Esophagus muscularis mucosa (tissue), 4 donors: Measurements from ENCODE around the gene ID2. TPM values are rescaled to one million over a fixed set of nuclear protein-coding genes. Genes with fewer than 3 reads are reported as not detected.
"Not testable (repeated sequence)": the region's sequence is repeated elsewhere in the genome, so short reads cannot be mapped to it uniquely, and the experiment has no call there.

ENCODE experiments used
- DNase-seq: peaks from one replicate; pipeline ENCODE4 v3.0.0-alpha.2; 2017; ENCODE audit errors: extremely low spot score
- H3K27ac ChIP-seq, 4 donors: fragments of 200-600 bp; sonication (generic); replicated peaks in 1 of 4; 1 replicate in 3 of 4; 2 replicates in 1 of 4; pipeline ENCODE4 v1.5.1; 2016 to 2019; ENCODE audit warnings: mild to moderate bottlenecking in 1 of 4
- H3K27me3 ChIP-seq, 4 donors: fragments of 200-600 bp; sonication (generic); one replicate each; pipeline versions ENCODE4 v1.5.1 to v1.6.0; 2016 to 2019
- H3K36me3 ChIP-seq, 4 donors: fragments of 200-600 bp; sonication (generic); one replicate each; pipeline ENCODE4 v1.5.1; 2016 to 2019
- H3K4me1 ChIP-seq, 4 donors: fragments of 200-600 bp; sonication (generic); one replicate each; pipeline ENCODE4 v1.5.1; 2016 to 2019
- H3K4me3 ChIP-seq, 4 donors: fragments of 200-600 bp; sonication (generic); 1 replicate in 2 of 4; 2 replicates in 2 of 4; pipeline ENCODE4 v1.5.1; 2016 to 2019; ENCODE audit warnings: mild to moderate bottlenecking in 4 of 4, moderate library complexity in 1 of 4
- H3K9me3 ChIP-seq, 4 donors: fragments of 200-600 bp; sonication (generic); 1 replicate in 3 of 4; 2 replicates in 1 of 4; pipeline ENCODE4 v1.5.1; 2016 to 2019
- CTCF ChIP-seq, 3 experiments: fragments of 200-600 bp in 2 of 3; fragments of 450-650 bp in 1 of 3; sonication (generic) in 2 of 3; IDR thresholded peaks; one replicate each; pipeline ENCODE4 v1.5.1; 2017 to 2019; ENCODE audit warnings: antibody characterized with exemption in 3 of 3, mild to moderate bottlenecking in 2 of 3, moderate library complexity in 1 of 3
- EP300 ChIP-seq: sonication (generic); formaldehyde crosslinking; IDR thresholded peaks from one replicate; pipeline ENCODE4 v1.6.1; 2017; ENCODE audit warnings: antibody characterized with exemption
- POLR2A ChIP-seq: fragments of 450-650 bp; IDR thresholded peaks from one replicate; pipeline ENCODE4 v1.6.1; 2017; ENCODE audit warnings: antibody characterized with exemption, moderate library complexity, mild to moderate bottlenecking, low read depth
- POLR2AphosphoS5 ChIP-seq, 2 donors: sonication (generic); formaldehyde crosslinking; IDR thresholded peaks; one replicate each; pipeline ENCODE4 v1.6.1; 2017; ENCODE audit warnings: antibody characterized with exemption in 2 of 2
- WGBS: methylation state at CpG from one replicate; pipeline ENCODE4 v1.1.5; 2018; 5-methylcytosine and 5-hydroxymethylcytosine counted together
- intact Hi-C: fragments of 100-400 bp; cut with DNase I; formaldehyde crosslinking; loops from one replicate; pipeline ENCODE4 v1.15.1; 2023
- total RNA-seq, 4 donors: library from RNA; depleted of rRNA; stranded (reverse); fragments of >200 nt; gene quantifications; one replicate each; pipeline versions ENCODE4 v1.1.0 to v1.2.1, GENCODE V29; 2016

The ID2 gene
- total RNA-seq, 4 donors from 2014 or later, result 149 to 254 (median 187) TPM

- no peak for TF ChIP-seq POLR2AphosphoS5 (IDR thresholded peaks at IDR 0.05)
- no peak for TF ChIP-seq POLR2A
- WGBS, result 71% methylated on average over 3 of the region's 3 CpGs
- H3K9me3 ChIP-seq, result no peaks in the 10 kb centered on the region
- no peak overlapping the region for H3K4me3 ChIP-seq
- intact Hi-C loops, result no loop called here
- H3K36me3 ChIP-seq, result peaks cover 0 to 8% (median 2%) of the 10 kb centered on the region in 4 donors
- H3K4me1 ChIP-seq, result no peaks in the 10 kb centered on the region
- no peaks in the 10 kb centered on the region for H3K27me3 ChIP-seq
- no peak for DNase-seq
- no peak overlapping the region for H3K27ac ChIP-seq
These were observed 38.9 kb downstream of the ID2 start for GRCh38 chr2:8720741-8721140.

GRCh38 chr2:8721410-8721809, 39.6 kb downstream of the ID2 start:
- Histone ChIP-seq H3K9me3 (no peaks in the 10 kb centered on the region), H3K4me3 (no peak overlapping the region), H3K36me3 (peaks cover 0 to 13% (median 6%) of the 10 kb centered on the region in 4 donors), H3K27me3 (no peaks in the 10 kb centered on the region), H3K27ac (no peak overlapping the region), H3K4me1 (no peaks in the 10 kb centered on the region)
- intact Hi-C loops, result no loop called here
- no peak for DNase-seq
- no peak for TF ChIP-seq POLR2A
- TF ChIP-seq CTCF (IDR thresholded peaks at IDR 0.05), result no peak
- TF ChIP-seq EP300, result no peak
- no peak for TF ChIP-seq POLR2AphosphoS5 (IDR thresholded peaks at IDR 0.05)
- WGBS, result 96% methylated on average over 3 of the region's 3 CpGs

GRCh38 chr2:8722986-8723385, 41.1 kb downstream of the ID2 start:
- TF ChIP-seq POLR2A (no peak), EP300 (no peak), CTCF (IDR thresholded peaks at IDR 0.05) (no peak), POLR2AphosphoS5 (IDR thresholded peaks at IDR 0.05) (no peak)
- Histone ChIP-seq H3K4me1 (no peaks in the 10 kb centered on the region), H3K9me3 (no peaks in the 10 kb centered on the region), H3K27ac (no peak overlapping the region), H3K4me3 (no peak overlapping the region), H3K27me3 (no peaks in the 10 kb centered on the region), H3K36me3 (peaks cover 7 to 26% (median 18%) of the 10 kb centered on the region in 4 donors)
- 94% methylated on average over 9 of the region's 10 CpGs for WGBS
- no peak for DNase-seq
- intact Hi-C loops, result no loop called here

- Histone ChIP-seq H3K27ac (no peak overlapping the region), H3K9me3 (no peaks in the 10 kb centered on the region), H3K4me3 (no peak overlapping the region), H3K27me3 (no peaks in the 10 kb centered on the region), H3K4me1 (no peaks in the 10 kb centered on the region), H3K36me3 (peaks cover 17 to 50% (median 38%) of the 10 kb centered on the region in 4 donors)
- TF ChIP-seq POLR2AphosphoS5 (IDR thresholded peaks at IDR 0.05) (no peak), EP300 (no peak), CTCF (IDR thresholded peaks at IDR 0.05) (no peak), POLR2A (no peak)
- intact Hi-C loops, result no loop called here
- DNase-seq, result no peak
- 86% methylated on average over 7 of the region's 7 CpGs for WGBS
These were observed 44.0 kb downstream of the ID2 start for GRCh38 chr2:8725838-8726237.

- H3K27me3 ChIP-seq, result no peaks in the 10 kb centered on the region
- H3K4me3 ChIP-seq, result no peak overlapping the region
- WGBS, result 96% methylated on average over 7 of the region's 7 CpGs
- no peaks in the 10 kb centered on the region for H3K4me1 ChIP-seq
- no peak overlapping the region for H3K27ac ChIP-seq
- no peaks in the 10 kb centered on the region for H3K9me3 ChIP-seq
- peaks cover 39 to 76% (median 61%) of the 10 kb centered on the region in 4 donors for H3K36me3 ChIP-seq
- TF ChIP-seq EP300, result no peak
- TF ChIP-seq CTCF (IDR thresholded peaks at IDR 0.05), result no peak
- TF ChIP-seq POLR2AphosphoS5 (IDR thresholded peaks at IDR 0.05), result no peak
- DNase-seq, result no peak
- intact Hi-C loops, result no loop called here
These were observed 46.6 kb downstream of the ID2 start for GRCh38 chr2:8728305-8729015.

- 97% methylated on average over 5 of the region's 5 CpGs for WGBS
- H3K36me3 ChIP-seq, result peaks cover 46 to 82% (median 65%) of the 10 kb centered on the region in 4 donors
These were observed 47.2 kb downstream of the ID2 start for GRCh38 chr2:8729101-8729500.

More at GRCh38 chr2:8729101-8729500, 47.2 kb downstream of the ID2 start:
- H3K27ac ChIP-seq, DNase-seq, H3K9me3 ChIP-seq, H3K4me1 ChIP-seq, intact Hi-C loops, H3K4me3 ChIP-seq, H3K27me3 ChIP-seq: not testable (repeated sequence)
